Measurements from ENCODE around the gene CACNA1E.

Gene CACNA1E

DNA sequence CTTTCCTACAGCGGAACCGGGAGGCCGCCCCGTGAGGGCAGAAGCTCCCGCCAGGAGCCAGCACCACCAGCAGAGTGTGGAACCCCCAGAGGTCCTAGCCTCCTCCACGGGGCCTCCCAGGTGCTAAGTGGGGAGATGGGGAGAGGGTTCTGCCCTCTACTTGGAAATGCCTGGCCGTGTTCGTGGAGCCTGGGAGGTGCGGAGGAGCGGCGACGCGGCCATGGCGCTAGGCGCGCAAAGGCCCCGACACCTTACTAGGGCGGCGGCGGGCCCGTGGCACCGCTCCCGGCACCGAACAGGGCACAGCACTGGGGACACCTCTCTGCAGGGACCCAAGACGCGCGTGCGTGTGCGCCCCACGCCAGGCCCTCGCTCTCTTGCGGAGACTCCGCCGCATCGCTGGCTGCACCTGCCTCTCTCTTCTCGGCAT, 1.3 kb upstream of the CACNA1E start:
- Histone ChIP-seq H3K9ac (ENCODE audit: low read length) (no peak overlapping the region), H3K9me2 (replicated peaks; ENCODE audit: insufficient read depth, low read length) (no peaks in the 10 kb centered on the region), H3K79me2 (ENCODE audit: insufficient read depth, low read length) (no peaks in the 10 kb centered on the region), H3K9me3 (ENCODE audit: insufficient read depth, low read length) (no peaks in the 10 kb centered on the region), H4K20me1 (ENCODE audit: low read depth, low read length) (no peaks in the 10 kb centered on the region), H2AFZ (ENCODE audit: low read depth, low read length, severe bottlenecking) (no peak overlapping the region), H3K4me2 (ENCODE audit: low read depth, low read length, poor library complexity, severe bottlenecking) (no peak overlapping the region), H3K4me3 (ENCODE audit: insufficient read depth, low read length, poor library complexity, severe bottlenecking) (no peak overlapping the region), H3F3A (ENCODE audit: insufficient read depth) (no peaks in the 10 kb centered on the region), H3K27me3 (ENCODE audit: low read length) (no peaks in the 10 kb centered on the region), H3K27ac (ENCODE audit: low read depth, low read length) (no peak overlapping the region), H3K36me3 (ENCODE audit: low read length) (no peaks in the 10 kb centered on the region)
- TF ChIP-seq EZH2phosphoT487 (conservative IDR thresholded peaks at IDR 0.05; ENCODE audit: low read length), result no peak
- TF ChIP-seq CTCF (IDR thresholded peaks at IDR 0.05; ENCODE audit: insufficient read depth, low read length, poor library complexity, severe bottlenecking), result no peak

DNA sequence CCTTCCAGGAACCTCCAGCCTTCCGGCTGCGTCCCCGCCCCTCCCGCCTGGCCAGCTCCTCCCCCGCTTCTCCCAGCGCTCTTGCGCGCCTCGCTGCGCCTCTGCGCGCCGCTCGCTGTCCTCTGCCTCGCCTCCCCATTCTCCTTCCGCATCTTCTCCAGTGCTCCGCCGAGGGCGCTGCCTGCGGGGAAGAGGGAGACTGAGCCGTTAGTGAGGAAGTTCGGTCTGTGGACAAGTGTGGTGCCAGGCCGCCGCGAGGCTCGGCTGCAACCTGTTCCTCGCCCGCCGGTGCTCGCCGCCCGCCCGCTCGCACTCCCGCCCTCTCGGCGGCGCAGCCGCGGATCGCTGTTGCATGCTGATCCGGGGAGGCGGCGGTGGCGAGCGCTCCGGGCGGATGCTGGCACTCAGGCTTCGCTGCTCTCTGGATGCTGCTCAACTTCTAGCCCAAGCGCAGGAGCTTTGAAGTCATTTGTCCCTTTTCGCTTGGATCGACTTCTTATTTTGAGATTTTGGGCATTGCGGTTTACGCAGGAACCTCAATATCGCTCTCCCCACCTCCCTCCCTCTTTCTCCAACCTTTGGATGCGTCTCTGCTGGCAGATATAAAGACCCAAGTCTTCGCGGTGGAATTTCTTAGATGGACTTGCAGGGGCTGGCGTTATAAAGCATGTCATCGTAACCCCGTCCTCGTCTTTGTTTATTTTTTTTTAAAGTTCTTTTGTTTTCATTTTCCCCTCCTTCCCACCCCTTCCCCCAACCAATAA, 614 bp upstream of the CACNA1E start:
- H3K27me3 ChIP-seq (ENCODE audit: low read length), result no peaks in the 10 kb centered on the region
- H3K9me3 ChIP-seq (ENCODE audit: insufficient read depth, low read length), result no peaks in the 10 kb centered on the region
- H3K4me2 ChIP-seq (ENCODE audit: low read depth, low read length, poor library complexity, severe bottlenecking), result no peak overlapping the region
- no peak overlapping the region for H2AFZ ChIP-seq (ENCODE audit: low read depth, low read length, severe bottlenecking)
- no peak for TF ChIP-seq CTCF (IDR thresholded peaks at IDR 0.05; ENCODE audit: insufficient read depth, low read length, poor library complexity, severe bottlenecking)
- TF ChIP-seq EZH2phosphoT487 (conservative IDR thresholded peaks at IDR 0.05; ENCODE audit: low read length), result no peak
- H3K9ac ChIP-seq (ENCODE audit: low read length), result no peak overlapping the region
- no peak overlapping the region for H3K27ac ChIP-seq (ENCODE audit: low read depth, low read length)
- H3K9me2 ChIP-seq (replicated peaks; ENCODE audit: insufficient read depth, low read length), result no peaks in the 10 kb centered on the region
- no peak overlapping the region for H3K4me3 ChIP-seq (ENCODE audit: insufficient read depth, low read length, poor library complexity, severe bottlenecking)
- H3K79me2 ChIP-seq (ENCODE audit: insufficient read depth, low read length), result no peaks in the 10 kb centered on the region
- H4K20me1 ChIP-seq (ENCODE audit: low read depth, low read length), result no peaks in the 10 kb centered on the region
- H3K36me3 ChIP-seq (ENCODE audit: low read length), result no peaks in the 10 kb centered on the region
- no peaks in the 10 kb centered on the region for H3F3A ChIP-seq (ENCODE audit: insufficient read depth)

DNA sequence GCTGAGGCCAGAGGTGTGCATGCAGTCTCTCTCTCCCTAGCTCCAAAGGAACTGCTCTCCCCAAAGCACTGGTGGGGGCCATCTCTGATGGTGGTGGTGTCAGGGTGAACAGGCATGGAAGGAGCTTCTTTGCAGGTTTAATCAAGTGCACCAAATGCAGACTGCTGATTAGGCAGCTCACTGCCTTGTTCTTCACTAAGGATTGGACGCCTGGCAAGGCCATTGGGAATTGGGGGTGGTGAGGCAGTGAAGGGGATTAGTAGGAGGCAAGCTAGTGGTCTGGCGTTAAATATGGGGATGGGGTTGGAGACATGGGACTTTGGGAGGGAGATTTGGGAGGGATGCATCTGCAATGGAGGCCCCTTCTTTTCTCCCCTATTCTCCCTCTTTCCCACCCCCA, 1.5 kb downstream of the CACNA1E start:
- no peaks in the 10 kb centered on the region for H3K27me3 ChIP-seq (ENCODE audit: low read length)
- no peak for TF ChIP-seq CTCF (IDR thresholded peaks at IDR 0.05; ENCODE audit: insufficient read depth, low read length, poor library complexity, severe bottlenecking)
- TF ChIP-seq EZH2phosphoT487 (conservative IDR thresholded peaks at IDR 0.05; ENCODE audit: low read length), result no peak
- H3F3A ChIP-seq (ENCODE audit: insufficient read depth), result no peaks in the 10 kb centered on the region
- no peak overlapping the region for H3K27ac ChIP-seq (ENCODE audit: low read depth, low read length)
- H4K20me1 ChIP-seq (ENCODE audit: low read depth, low read length), result no peaks in the 10 kb centered on the region
- H3K4me3 ChIP-seq (ENCODE audit: insufficient read depth, low read length, poor library complexity, severe bottlenecking), result no peak overlapping the region
- H2AFZ ChIP-seq (ENCODE audit: low read depth, low read length, severe bottlenecking), result no peak overlapping the region
- H3K36me3 ChIP-seq (ENCODE audit: low read length), result no peaks in the 10 kb centered on the region
- no peaks in the 10 kb centered on the region for H3K9me3 ChIP-seq (ENCODE audit: insufficient read depth, low read length)
- no peak overlapping the region for H3K4me2 ChIP-seq (ENCODE audit: low read depth, low read length, poor library complexity, severe bottlenecking)
- H3K79me2 ChIP-seq (ENCODE audit: insufficient read depth, low read length), result no peaks in the 10 kb centered on the region
- H3K9me2 ChIP-seq (replicated peaks; ENCODE audit: insufficient read depth, low read length), result no peaks in the 10 kb centered on the region
- H3K9ac ChIP-seq (ENCODE audit: low read length), result no peak overlapping the region

Measured in SU-DHL-6 (cell line).